Kidney (tissue), 14 donors: ENCODE results near the gene POLR1A. TPM values are rescaled to one million over a fixed set of nuclear protein-coding genes. Genes with fewer than 3 reads are reported as not detected.

Experiments
- DNase-seq, 5 donors: peaks; one replicate each; pipeline ENCODE4 v3.0.0-alpha.2; 2013 to 2020
- FAIRE-seq: peaks from 2 replicates; lab custom pipeline; 2012; peaks lifted over from hg19 to GRCh38; lab: Jason Lieb, UNC
- H3K27ac ChIP-seq, 2 donors: one replicate each; pipeline ENCODE4 v1.7.0; 2013; ENCODE audit warnings: low read depth in 2 of 2, low read length in 2 of 2, inconsistent platforms in 1 of 2
- H3K27me3 ChIP-seq: one replicate; pipeline ENCODE4 v1.7.1; 2013; ENCODE audit warnings: low read length, inconsistent platforms; ENCODE audit not compliant: control insufficient read depth, insufficient read depth
- H3K36me3 ChIP-seq, 3 donors: one replicate each; pipeline versions ENCODE4 v1.7.0 to v1.7.1; 2013; ENCODE audit warnings: low read length in 3 of 3, control low read depth in 1 of 3, inconsistent platforms in 1 of 3; ENCODE audit not compliant: insufficient read depth in 3 of 3, control insufficient read depth in 2 of 3
- H3K4me1 ChIP-seq, 3 donors: one replicate each; pipeline versions ENCODE4 v1.7.0 to v1.7.1; 2013; ENCODE audit warnings: low read length in 3 of 3, inconsistent platforms in 1 of 3, low read depth in 1 of 3; ENCODE audit not compliant: control insufficient read depth in 2 of 3, insufficient read depth in 2 of 3
- H3K4me3 ChIP-seq, 3 donors: one replicate each; pipeline versions ENCODE4 v1.7.0 to v1.8.1; 2013; ENCODE audit warnings: low read length in 3 of 3, control low read depth in 1 of 3, inconsistent platforms in 1 of 3
- H3K9ac ChIP-seq, 3 donors: one replicate each; pipeline versions ENCODE4 v1.7.0 to v1.7.1; 2013; ENCODE audit warnings: low read length in 3 of 3, control low read depth in 1 of 3, inconsistent platforms in 1 of 3
- H3K9me3 ChIP-seq, 3 donors: one replicate each; pipeline versions ENCODE4 v1.7.0 to v1.7.1; 2013; ENCODE audit warnings: low read length in 3 of 3, control low read depth in 1 of 3, inconsistent platforms in 1 of 3; ENCODE audit not compliant: control insufficient read depth in 2 of 3, insufficient read depth in 1 of 3
- CTCF ChIP-seq: IDR thresholded peaks from 3 replicates; pipeline ENCODE4 v1.5.1; 2012; ENCODE audit warnings: mild to moderate bottlenecking, moderate library complexity, borderline replicate concordance; ENCODE audit not compliant: insufficient read depth; ENCODE audit errors: extremely low read depth
- intact Hi-C: fragments of 100-400 bp; cut with DNase I; formaldehyde crosslinking; loops from one replicate; pipeline ENCODE4 v1.11.1; 2022
- polyA plus RNA-seq: library from polyadenylated mRNA; stranded (reverse); fragments of 350-450 nt; fragmentation: Illumina TruSeq; extraction: RNeasy Lipid Tissue Mini Kit (QIAGEN cat#74804); gene quantifications from one replicate; pipeline ENCODE4 v1.2.3, GENCODE V29; 2014; ENCODE audit warnings: low read depth, low replicate concordance; ENCODE audit not compliant: insufficient read depth
- total RNA-seq: library from RNA; stranded (reverse); fragmentation: NEBNext Ultra II Directional; extraction: Animal tissue kit (Norgen Biotek cat#: 25700); gene quantifications from one replicate; pipeline ENCODE4 v1.2.1, GENCODE V29; 2021
- donor health status: control.
- donor health status: control.
- donor health status: control.
- donor health status: control.
- donor health status: control.
- donor health status: DM: yes; HTN: yes; CAD: no.
- donor health status: Normal renal cell carcinoma (clear cell type).

Gene POLR1A
- total and polyA plus RNA-seq, 2 donors from 2014 or later, result 3.4 to 33.7 TPM

- Histone ChIP-seq H3K36me3 (no peaks in the 10 kb centered on the region), H3K4me1 (peaks cover 0 to 2% (median 0%) of the 10 kb centered on the region in 3 donors), H3K27ac (no peak overlapping the region), H3K27me3 (no peaks in the 10 kb centered on the region), H3K4me3 (no peak overlapping the region), H3K9ac (no peak overlapping the region), H3K9me3 (peaks cover 0 to 6% (median 0%) of the 10 kb centered on the region in 3 donors)
- FAIRE-seq (no peak), DNase-seq (no peak)
- intact Hi-C loops, result no loop called here
- TF ChIP-seq CTCF, result no peak
Measured at GRCh38 chr2:86015699-86016098, 90.0 kb downstream of the POLR1A start.

GRCh38 chr2:86015006-86015405 is 90.7 kb downstream of the POLR1A start:
- DNase-seq (peak in 1 of 5 donors; percentile 4), FAIRE-seq (no peak)
- peaks cover 0 to 6% (median 0%) of the 10 kb centered on the region in 3 donors for H3K9me3 ChIP-seq
- H3K27me3 ChIP-seq, result no peaks in the 10 kb centered on the region
- H3K36me3 ChIP-seq, result no peaks in the 10 kb centered on the region
- H3K9ac ChIP-seq, result no peak overlapping the region
- no peak for TF ChIP-seq CTCF
- H3K4me1 ChIP-seq, result peaks cover 0 to 2% (median 0%) of the 10 kb centered on the region in 3 donors
- no peak overlapping the region for H3K27ac ChIP-seq
- H3K4me3 ChIP-seq, result no peak overlapping the region
- intact Hi-C loops, result no loop called here

GRCh38 chr2:86014493-86014892 is 91.2 kb downstream of the POLR1A start:
- Histone ChIP-seq H3K36me3 (no peaks in the 10 kb centered on the region), H3K4me3 (no peak overlapping the region), H3K9me3 (peaks cover 0 to 6% (median 0%) of the 10 kb centered on the region in 3 donors), H3K4me1 (peaks cover 0 to 2% (median 0%) of the 10 kb centered on the region in 3 donors), H3K9ac (no peak overlapping the region), H3K27me3 (no peaks in the 10 kb centered on the region), H3K27ac (no peak overlapping the region)
- no peak for TF ChIP-seq CTCF
- DNase-seq (peak in 1 of 5 donors; percentile 4), FAIRE-seq (no peak)
- intact Hi-C loops, result no loop called here

GRCh38 chr2:86012007-86012712 is 93.5 kb downstream of the POLR1A start:
- FAIRE-seq, result no peak
- intact Hi-C loops, result no loop called here

More at GRCh38 chr2:86012007-86012712, 93.5 kb downstream of the POLR1A start:
- H3K36me3 ChIP-seq, result no peaks in the 10 kb centered on the region
- H3K4me3 ChIP-seq, result no peak overlapping the region
- peak in 1 of 5 donors; percentile 10 for DNase-seq
- no peaks in the 10 kb centered on the region for H3K4me1 ChIP-seq
- H3K9me3 ChIP-seq, result peaks cover 0 to 6% (median 0%) of the 10 kb centered on the region in 3 donors
- no peak for TF ChIP-seq CTCF
- H3K27ac ChIP-seq, result no peak overlapping the region
- no peaks in the 10 kb centered on the region for H3K27me3 ChIP-seq
- H3K9ac ChIP-seq, result no peak overlapping the region
